GM12874 (cell line): ENCODE measurements around the gene OOSP4A.

Source experiments
- TF ChIP-seq, protein P1 (sequence below): IDR thresholded peaks from 2 replicates; pipeline ENCODE4 v1.5.1; 2011; ENCODE audit warnings: low read depth, mild to moderate bottlenecking, control low read depth, low read length, moderate library complexity; ENCODE audit not compliant: insufficient read depth

Gene OOSP4A

DNA sequence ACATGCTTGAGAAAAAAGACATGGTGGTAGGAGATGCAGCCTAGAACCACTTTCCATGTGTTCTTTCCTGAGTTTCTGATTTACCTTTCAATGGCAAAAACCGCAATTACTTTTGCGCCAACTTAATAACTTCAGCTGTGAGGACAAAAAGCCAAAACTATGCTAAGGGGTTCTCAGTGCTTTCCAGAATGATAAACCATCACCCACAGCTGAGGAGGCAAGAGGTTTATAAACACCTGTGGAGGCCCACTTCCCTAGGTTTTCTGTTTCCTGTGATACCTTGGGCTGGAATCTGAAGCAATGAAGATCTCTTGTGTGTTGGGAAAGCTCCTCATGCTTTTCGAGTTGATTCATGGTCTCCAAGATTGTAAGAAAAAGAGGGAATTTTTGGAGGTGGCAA, at the start of gene OOSP4A:
TSS of gene OOSP4A (plus strand) at position 301 of the 400 bp plus-strand sequence. CDS start at position 301, 0 bp downstream.
- TF ChIP-seq, protein P1, sequence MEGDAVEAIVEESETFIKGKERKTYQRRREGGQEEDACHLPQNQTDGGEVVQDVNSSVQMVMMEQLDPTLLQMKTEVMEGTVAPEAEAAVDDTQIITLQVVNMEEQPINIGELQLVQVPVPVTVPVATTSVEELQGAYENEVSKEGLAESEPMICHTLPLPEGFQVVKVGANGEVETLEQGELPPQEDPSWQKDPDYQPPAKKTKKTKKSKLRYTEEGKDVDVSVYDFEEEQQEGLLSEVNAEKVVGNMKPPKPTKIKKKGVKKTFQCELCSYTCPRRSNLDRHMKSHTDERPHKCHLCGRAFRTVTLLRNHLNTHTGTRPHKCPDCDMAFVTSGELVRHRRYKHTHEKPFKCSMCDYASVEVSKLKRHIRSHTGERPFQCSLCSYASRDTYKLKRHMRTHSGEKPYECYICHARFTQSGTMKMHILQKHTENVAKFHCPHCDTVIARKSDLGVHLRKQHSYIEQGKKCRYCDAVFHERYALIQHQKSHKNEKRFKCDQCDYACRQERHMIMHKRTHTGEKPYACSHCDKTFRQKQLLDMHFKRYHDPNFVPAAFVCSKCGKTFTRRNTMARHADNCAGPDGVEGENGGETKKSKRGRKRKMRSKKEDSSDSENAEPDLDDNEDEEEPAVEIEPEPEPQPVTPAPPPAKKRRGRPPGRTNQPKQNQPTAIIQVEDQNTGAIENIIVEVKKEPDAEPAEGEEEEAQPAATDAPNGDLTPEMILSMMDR: no peak

DNA sequence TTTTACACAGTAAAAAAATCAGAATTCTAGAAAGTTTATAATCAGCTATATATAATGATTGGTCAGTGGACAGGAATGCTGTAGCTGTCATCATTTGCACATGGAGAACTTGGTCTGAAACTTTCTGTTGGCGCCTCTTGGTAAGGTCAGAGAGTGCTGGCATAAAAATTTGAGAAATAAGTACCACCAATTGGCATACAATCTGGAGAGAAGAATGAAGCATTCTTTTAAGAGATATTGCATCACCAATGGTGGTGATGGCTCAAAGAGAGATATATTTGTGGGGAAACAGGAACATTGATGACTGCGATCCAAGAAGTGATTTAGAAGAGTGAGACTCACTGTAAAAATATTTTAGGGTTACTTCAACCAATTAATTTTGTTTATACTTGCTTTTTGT, 45.4 kb upstream of the OOSP4A start:
- TF ChIP-seq, protein P1: no peak

DNA sequence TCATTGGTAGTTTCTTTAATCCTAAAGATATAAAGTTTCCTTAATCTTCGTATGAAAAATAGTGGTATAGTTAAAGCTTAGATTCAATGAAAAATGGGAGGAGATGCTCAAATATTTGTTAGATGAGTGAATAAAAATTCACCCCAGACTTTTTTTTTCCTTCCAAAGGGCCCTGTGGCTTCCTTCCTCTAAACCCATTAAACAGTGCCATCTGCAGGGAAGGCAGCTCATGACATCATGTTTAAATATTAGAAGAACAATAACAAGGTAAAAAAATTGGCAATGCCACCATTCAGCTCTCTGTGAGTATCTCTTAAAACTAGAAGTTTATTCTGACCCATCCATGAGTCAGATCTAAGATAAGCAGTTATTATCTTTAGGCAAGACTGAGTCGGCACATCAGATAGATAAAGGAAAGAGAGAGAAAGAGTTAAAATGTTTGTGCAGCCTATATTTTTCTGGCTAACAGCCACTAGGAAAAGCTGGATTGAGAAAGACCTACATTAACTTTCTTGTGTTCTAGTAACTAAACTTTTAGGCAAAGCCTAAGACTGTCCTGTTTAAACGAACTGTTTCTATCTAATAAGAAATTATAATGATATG, 44.7 kb upstream of the OOSP4A start:
- TF ChIP-seq, protein P1: peak; percentile 35

DNA sequence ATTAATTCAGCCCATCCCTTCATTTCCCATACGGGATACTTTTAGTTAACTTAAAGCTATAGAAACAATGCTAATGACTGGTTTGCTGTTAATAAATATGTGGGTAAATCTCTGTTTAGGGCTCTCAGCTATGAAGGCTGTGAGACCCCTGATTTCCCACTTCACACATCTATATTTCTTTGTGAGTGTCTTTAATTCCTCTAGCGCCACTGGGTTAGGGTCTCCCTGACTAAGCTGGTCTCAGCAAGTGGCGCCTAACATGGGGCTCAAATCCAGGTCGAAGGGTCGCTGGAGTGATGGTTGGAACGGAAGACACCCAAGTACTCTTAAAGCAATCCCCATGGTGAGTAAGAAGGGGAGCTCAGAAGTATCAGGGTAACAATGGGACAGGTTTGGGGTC, 40.0 kb upstream of the OOSP4A start:
- TF ChIP-seq, protein P1: no peak

DNA sequence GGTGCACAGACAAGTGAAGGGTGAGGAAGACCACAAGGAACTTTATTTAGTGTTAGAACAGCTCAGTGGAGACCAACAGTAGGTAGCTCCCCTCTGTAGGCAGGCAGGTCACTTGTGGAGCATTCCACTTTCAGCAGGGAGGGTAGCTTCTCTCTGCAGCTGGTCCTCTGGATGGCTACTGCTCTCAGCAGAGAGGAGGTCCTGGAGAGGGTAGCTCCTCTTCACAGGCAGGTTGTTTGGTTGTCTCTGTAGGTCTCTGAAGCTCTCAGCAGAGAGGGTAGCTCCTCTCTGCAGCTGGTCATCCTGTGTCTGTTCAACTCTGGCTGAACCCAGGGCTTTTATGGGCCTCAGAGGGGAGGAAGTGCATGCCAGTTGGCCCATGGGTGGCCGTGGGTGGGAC, 32.1 kb upstream of the OOSP4A start:
- TF ChIP-seq, protein P1: no peak

DNA sequence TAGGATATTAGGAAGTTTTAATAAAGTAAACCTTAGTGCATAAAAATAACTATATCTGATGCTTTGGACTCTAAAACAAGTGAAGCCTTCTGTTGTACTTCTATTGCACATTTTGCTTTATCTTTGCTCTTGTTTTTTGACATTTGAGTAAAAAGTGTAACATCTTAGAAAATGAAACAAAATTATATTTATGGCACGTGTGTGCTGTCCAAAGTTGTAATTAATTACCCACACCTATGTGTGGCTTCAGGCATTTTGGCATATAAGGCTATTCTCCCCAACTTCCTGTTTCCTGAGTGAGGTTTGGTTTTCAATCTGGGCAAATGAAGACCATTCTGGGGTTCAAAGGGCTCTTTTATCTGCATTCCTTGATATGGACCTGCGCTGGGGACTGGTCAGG, 25.7 kb upstream of the OOSP4A start, which contains the start of gene OOSP1:
TSS of gene OOSP1 (plus strand) at position 301 of the 400 bp plus-strand sequence. CDS start at position 324, 23 bp downstream.
- TF ChIP-seq, protein P1: no peak

DNA sequence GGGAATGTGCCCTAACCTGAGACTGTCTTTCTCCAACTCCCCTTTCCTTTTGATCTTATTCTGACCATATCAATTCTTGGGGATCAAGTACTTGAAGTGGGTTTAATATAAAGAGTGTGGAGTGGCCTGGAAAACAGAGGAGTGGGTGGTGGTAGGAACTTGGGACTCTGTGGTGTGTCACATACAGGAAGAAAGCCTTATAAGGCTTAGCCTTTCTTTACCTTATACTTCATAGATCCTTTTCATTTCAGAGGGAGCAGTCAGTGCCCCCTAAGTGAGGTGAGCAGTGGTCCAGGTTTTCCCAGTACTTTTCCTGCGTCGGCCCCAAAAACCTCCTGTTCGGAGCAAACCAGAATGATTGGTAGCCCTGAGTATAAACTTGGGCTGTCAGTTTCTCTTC, 25.1 kb upstream of the OOSP4A start:
- TF ChIP-seq, protein P1: no peak
